Measurements from ENCODE around the gene ZNF555.

DNA sequence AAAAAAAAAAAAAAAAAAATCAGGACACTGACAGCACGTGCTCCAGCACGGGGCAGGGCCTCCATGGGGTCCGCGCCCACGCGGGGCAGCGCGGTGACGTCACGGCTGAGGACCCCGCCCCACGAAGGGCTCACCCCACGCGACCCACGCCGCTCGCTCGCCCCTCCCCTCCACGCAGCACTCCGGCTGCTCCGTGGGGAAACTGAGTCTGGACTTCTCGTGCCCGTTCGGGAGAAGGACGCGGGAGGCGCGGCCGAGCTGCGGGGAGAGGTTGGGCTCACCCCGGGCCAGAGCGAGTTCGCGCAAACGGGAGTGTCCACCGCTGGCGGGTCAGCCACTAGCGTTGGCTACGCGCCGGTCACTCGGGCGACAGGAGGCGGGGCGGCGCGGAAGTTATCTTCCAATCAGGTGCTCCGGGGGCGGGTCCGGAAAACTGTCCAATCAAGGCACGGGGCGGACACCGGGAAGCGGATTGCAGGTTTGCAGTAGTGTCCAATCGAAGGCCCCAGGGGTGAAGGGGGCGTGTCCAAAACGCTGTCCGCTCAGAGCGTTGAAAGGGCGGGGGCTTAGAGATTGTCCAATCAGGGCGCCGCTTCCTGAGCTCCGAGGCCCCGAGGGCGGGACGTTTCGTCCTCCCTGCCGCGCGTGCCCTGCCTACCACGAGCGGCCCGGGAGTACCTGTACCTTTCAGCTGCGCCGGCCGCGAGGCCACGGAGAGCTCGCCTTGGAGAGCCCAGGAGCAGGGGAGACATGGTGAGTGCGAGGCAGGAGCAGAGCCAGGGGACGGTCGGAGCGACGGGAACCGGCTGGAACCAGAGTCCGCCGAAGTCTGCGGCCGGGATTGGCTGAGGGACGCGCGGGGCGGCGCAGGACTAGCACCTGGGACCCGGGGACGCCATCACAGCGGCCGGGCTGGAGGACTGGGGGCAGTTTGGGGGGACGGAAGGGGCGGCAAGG lies 59.3 kb downstream of the ZNF555 start, which contains the start of gene ZNF57:
- TF ChIP-seq, protein P1, sequence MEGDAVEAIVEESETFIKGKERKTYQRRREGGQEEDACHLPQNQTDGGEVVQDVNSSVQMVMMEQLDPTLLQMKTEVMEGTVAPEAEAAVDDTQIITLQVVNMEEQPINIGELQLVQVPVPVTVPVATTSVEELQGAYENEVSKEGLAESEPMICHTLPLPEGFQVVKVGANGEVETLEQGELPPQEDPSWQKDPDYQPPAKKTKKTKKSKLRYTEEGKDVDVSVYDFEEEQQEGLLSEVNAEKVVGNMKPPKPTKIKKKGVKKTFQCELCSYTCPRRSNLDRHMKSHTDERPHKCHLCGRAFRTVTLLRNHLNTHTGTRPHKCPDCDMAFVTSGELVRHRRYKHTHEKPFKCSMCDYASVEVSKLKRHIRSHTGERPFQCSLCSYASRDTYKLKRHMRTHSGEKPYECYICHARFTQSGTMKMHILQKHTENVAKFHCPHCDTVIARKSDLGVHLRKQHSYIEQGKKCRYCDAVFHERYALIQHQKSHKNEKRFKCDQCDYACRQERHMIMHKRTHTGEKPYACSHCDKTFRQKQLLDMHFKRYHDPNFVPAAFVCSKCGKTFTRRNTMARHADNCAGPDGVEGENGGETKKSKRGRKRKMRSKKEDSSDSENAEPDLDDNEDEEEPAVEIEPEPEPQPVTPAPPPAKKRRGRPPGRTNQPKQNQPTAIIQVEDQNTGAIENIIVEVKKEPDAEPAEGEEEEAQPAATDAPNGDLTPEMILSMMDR (IDR thresholded peaks at IDR 0.05) = no peak
- no peak for TF ChIP-seq ZFX (IDR thresholded peaks at IDR 0.05; ENCODE audit: borderline replicate concordance)

Measured in 22Rv1 (cell line).